OCI-LY1 (cell line): ENCODE data around the gene DFFB.

Experiments
- EZH2 ChIP-seq: fragments of 200-600 bp; sonication (generic), shearing (Covaris generic); IDR thresholded peaks from 2 replicates; pipeline ENCODE4 v1.8.0; 2017; ENCODE audit warnings: borderline replicate concordance, mixed run types, mild to moderate bottlenecking, antibody characterized with exemption, low read length, moderate library complexity, mixed read lengths
- TF ChIP-seq, protein P1 (sequence below): fragments of 200-600 bp; sonication (generic), shearing (Covaris generic); IDR thresholded peaks from 2 replicates; pipeline ENCODE4 v1.5.1; 2017; ENCODE audit warnings: mild to moderate bottlenecking, antibody characterized with exemption, low read length, moderate library complexity, mixed read lengths

DNA sequence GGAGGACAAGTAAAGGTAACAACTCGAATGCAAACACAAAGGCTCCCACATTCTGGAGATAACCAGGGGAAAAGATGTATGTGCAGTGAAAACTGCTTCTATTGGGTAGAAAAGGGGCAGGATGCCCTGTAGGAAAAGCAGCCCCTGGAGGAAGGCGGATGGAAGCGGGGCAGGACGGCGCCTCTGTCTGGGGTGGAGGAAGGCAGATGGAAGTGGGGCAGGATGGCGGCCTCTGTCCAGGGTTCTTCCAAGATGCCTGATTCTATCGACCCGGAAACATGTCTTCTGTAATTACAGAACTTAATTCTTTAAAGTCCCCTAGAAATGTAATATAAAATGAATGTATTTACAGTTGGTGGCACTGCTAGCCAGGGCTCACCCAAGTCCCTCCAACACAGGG is 37.0 kb upstream of the DFFB start:
- TF ChIP-seq, protein P1, sequence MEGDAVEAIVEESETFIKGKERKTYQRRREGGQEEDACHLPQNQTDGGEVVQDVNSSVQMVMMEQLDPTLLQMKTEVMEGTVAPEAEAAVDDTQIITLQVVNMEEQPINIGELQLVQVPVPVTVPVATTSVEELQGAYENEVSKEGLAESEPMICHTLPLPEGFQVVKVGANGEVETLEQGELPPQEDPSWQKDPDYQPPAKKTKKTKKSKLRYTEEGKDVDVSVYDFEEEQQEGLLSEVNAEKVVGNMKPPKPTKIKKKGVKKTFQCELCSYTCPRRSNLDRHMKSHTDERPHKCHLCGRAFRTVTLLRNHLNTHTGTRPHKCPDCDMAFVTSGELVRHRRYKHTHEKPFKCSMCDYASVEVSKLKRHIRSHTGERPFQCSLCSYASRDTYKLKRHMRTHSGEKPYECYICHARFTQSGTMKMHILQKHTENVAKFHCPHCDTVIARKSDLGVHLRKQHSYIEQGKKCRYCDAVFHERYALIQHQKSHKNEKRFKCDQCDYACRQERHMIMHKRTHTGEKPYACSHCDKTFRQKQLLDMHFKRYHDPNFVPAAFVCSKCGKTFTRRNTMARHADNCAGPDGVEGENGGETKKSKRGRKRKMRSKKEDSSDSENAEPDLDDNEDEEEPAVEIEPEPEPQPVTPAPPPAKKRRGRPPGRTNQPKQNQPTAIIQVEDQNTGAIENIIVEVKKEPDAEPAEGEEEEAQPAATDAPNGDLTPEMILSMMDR, result no peak
- no peak for TF ChIP-seq EZH2
